Coronary artery (tissue), 2 donors: ENCODE measurements around the gene RNF144A.

Experiments used
- DNase-seq: peaks from one replicate; pipeline ENCODE4 v3.0.0-alpha.2; 2017; ENCODE audit warnings: low spot score
- H3K27ac ChIP-seq, 2 donors: fragments of 200-600 bp; sonication (generic); one replicate each; pipeline ENCODE4 v1.5.1; 2016 to 2019
- H3K4me3 ChIP-seq: fragments of 200-600 bp; sonication (generic); 2 replicates; pipeline ENCODE4 v1.5.1; 2016; ENCODE audit warnings: mild to moderate bottlenecking, moderate library complexity
- TF ChIP-seq, protein P1 (sequence below): fragments of 200-600 bp; sonication (generic); IDR thresholded peaks from one replicate; pipeline ENCODE4 v1.5.1; 2019; ENCODE audit warnings: antibody characterized with exemption

RNF144A gene

DNA sequence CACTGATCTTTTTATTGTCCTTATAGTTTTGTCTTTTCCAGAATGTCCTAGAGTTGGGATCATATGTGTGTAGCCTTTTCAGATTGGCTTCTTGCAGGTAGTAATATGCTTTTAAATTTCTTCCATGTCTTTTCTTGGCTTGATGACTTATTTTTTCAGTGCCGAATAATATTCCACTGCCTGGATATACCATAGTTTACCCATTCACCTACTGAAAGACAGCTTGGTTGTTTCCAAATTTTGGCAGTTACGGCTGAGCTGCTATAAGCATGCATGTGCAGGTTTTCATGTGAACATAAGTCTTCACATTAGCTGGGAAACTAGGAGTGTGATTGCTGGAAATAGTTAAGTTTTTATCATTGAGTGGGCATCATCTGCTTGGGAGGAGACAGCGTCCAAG, 73.7 kb downstream of the RNF144A start:
- TF ChIP-seq, protein P1, sequence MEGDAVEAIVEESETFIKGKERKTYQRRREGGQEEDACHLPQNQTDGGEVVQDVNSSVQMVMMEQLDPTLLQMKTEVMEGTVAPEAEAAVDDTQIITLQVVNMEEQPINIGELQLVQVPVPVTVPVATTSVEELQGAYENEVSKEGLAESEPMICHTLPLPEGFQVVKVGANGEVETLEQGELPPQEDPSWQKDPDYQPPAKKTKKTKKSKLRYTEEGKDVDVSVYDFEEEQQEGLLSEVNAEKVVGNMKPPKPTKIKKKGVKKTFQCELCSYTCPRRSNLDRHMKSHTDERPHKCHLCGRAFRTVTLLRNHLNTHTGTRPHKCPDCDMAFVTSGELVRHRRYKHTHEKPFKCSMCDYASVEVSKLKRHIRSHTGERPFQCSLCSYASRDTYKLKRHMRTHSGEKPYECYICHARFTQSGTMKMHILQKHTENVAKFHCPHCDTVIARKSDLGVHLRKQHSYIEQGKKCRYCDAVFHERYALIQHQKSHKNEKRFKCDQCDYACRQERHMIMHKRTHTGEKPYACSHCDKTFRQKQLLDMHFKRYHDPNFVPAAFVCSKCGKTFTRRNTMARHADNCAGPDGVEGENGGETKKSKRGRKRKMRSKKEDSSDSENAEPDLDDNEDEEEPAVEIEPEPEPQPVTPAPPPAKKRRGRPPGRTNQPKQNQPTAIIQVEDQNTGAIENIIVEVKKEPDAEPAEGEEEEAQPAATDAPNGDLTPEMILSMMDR = no peak
- no peak for DNase-seq
- H3K4me3 ChIP-seq = no peak overlapping the region
- no peak overlapping the region for H3K27ac ChIP-seq

DNA sequence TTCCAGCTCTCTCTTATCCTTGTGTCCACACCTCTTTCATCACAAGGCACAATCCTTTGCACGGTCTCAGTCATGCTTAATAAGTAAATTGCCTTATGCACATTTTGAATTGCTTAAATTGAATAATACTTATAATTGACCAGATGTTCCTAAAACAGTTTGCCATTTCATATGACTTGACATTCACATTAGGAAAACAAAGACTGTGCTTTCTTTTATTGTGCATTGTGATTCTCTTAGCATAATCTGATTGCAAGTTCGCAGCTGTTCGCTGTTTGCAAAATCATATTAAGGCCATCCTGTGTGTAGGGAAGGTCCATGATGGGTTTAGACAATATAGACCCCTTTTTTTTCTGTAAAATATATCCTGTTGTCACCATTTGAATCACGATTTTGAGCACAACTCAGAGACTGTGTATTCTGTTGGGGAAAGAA, 75.6 kb downstream of the RNF144A start:
- Histone ChIP-seq H3K4me3 (no peak overlapping the region), H3K27ac (peak overlapping the region in 1 of 2 donors; percentile 31)
- DNase-seq = no peak
- TF ChIP-seq, protein P1 = no peak

DNA sequence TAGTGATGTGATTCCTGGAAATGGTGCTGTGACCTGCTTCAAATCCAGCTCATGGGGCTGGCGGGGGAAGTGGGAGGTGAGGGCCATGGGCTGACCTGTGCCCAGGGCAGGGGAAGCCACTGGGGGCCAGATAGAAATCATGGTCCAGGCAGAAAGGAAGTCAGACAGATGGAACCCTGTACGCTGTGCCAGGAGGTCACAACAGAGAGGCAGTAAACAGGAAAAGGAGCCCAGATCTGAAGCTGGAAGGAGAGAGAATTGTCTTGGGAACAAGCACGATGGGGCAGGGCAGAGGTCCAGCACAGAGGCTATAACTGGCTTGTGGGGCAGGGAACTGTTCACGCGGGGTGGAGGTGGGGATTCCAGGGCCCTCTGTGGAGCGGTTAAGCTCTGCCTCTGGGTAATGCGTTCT, 76.0 kb downstream of the RNF144A start:
- H3K27ac ChIP-seq = peak overlapping the region in 1 of 2 donors; percentile 31
- H3K4me3 ChIP-seq = no peak overlapping the region
- TF ChIP-seq, protein P1 = no peak
- no peak for DNase-seq

DNA sequence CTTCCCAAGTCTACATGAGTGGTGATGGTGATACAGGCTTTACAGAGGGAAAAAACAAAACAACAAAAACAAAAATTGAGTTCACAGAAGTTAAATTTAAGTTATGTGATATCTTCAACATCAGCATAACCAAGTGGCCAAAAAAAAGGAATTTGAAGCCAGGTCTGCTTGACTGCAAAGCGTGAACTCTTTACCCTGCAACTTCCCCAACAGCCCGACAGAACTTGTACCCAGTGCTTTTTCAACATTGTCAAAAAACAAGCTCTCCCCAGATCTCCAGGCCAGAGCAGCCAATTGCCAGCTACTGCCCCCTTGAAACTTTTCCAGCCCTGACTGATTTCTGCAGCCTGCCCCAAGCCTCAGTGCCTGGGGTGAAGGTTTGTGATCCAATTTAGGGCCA, 76.7 kb downstream of the RNF144A start:
- TF ChIP-seq, protein P1 = no peak
- no peak for DNase-seq
- Histone ChIP-seq H3K27ac (no peak overlapping the region), H3K4me3 (no peak overlapping the region)

DNA sequence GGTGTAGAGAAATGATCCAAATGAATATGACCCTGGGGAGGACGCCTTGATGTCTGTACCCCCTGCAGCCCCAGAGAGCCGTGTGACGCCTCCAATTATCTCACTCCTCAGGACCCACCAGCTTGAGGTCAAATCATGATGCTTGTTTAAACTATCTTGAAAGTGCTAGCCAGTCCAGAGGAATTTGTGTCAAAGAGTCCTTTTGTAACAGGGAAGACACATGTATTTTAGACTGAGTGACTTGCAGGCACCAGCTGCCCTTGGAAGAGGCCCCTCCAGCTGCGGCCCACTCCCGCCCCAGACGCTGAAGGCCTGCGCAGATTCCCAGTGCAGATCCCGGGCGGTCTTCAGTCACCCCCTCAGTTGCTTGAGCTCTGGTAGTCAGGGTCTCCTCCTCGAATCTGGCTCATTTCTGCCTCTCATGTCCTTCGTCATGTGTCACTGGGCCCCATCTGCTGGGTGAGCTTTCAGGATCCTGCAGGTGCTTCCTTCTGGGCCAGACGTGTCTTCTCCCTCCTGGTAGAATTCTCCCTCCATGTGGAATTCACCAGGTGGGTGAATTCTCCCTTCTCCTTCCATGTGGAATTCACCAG, 77.4 kb downstream of the RNF144A start:
- H3K27ac ChIP-seq = no peak overlapping the region
- H3K4me3 ChIP-seq = no peak overlapping the region
- DNase-seq = no peak
- TF ChIP-seq, protein P1 = no peak

DNA sequence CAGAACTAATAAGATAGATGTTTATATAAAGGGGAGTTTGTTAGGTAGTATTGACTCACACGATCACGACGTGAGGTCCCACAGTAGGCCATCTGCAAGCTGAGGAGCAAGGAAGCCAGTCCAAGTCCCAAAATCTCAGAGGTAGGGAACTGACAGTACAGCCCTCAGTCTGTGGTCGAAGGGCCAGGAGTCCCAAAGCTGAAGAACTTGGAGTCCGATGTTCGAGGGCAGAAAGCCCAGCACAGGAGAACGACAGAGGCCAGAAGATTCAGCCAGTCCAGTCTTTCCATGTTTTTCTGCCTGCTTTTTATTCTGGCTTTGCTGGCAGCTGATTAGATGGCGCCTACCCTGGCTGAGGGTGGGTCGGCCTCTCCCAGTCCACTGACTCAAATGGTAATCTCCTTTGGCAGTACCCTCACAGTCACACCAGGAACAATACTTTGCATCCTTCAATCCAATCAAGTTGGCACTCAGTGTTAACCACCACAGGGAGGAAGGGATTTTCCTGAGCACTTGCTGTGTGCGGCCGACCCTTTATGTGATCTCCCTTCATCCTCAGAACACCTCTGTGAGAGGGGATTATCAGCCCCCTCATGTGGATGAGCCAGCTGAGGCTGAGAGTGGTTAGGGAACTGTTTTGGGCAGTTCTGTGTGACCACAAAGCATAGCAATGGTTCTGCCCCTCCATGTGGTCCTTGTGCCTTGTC, 78.3 kb downstream of the RNF144A start:
- Histone ChIP-seq H3K27ac (no peak overlapping the region), H3K4me3 (no peak overlapping the region)
- no peak for DNase-seq
- TF ChIP-seq, protein P1 = no peak
